A549 (cell line): ENCODE measurements around the gene ATP6V1A. TPM values are rescaled to one million over a fixed set of nuclear protein-coding genes. Genes with fewer than 3 reads are reported as not detected.

Source experiments
- ATAC-seq, 2 experiments: fragments of 200-7000 bp in 1 of 2; fragments of >200 bp in 1 of 2; cut with Nextera tagmentation in 1 of 2; cut with Tn5 transposase in 1 of 2; 3 replicates each; pipeline versions ENCODE4 v1.8.0 to v1.9.1; 2018 to 2020; ENCODE audit warnings: mild to moderate bottlenecking in 1 of 2, moderate library complexity in 1 of 2
- CTCF ChIA-PET: fragments of 300-600 bp; sonication (Branson Sonifier 250); formaldehyde crosslinking; extraction: SDS; loops from one replicate; lab custom pipeline; 2021; ENCODE audit warnings: antibody characterized with exemption, inconsistent platforms; lab: Yijun Ruan, JAX
- POLR2A ChIA-PET: fragments of 350-600 bp; formaldehyde crosslinking; extraction: SDS; loops from one replicate; lab custom pipeline; 2021; ENCODE audit warnings: antibody characterized with exemption, inconsistent platforms; lab: Yijun Ruan, JAX
- DNase-seq, 2 experiments: peaks; one replicate each; pipeline versions ENCODE4 v3.0.0 to v3.0.0-alpha.2; 2011 to 2016; ENCODE audit warnings: low read depth in 1 of 2, low spot score in 1 of 2
- FAIRE-seq: peaks from 2 replicates; lab custom pipeline; 2011; peaks lifted over from hg19 to GRCh38; lab: Jason Lieb, UNC
- H3K27ac ChIP-seq, 2 experiments: fragments of >200 bp; sonication (Bioruptor Twin); formaldehyde crosslinking; 3 replicates each; pipeline ENCODE4 v1.5.1; 2016 to 2017
- H3K4me1 ChIP-seq: fragments of >200 bp; sonication (Bioruptor Twin); formaldehyde crosslinking; 3 replicates; pipeline ENCODE4 v1.6.1; 2016
- H3K4me2 ChIP-seq: fragments of >200 bp; sonication (Bioruptor Twin); formaldehyde crosslinking; 3 replicates; pipeline ENCODE4 v1.6.1; 2016
- H3K4me3 ChIP-seq: fragments of >200 bp; sonication (Bioruptor Twin); formaldehyde crosslinking; 3 replicates; pipeline ENCODE4 v1.5.1; 2016
- H3K9me3 ChIP-seq: fragments of >200 bp; sonication (Bioruptor Twin); formaldehyde crosslinking; 3 replicates; pipeline ENCODE4 v1.6.1; 2016
- BHLHE40 ChIP-seq: IDR thresholded peaks from 2 replicates; pipeline ENCODE4 v1.6.1; 2012; ENCODE audit warnings: low read depth, low read length, inconsistent platforms
- CBX8 ChIP-seq: fragments of 200-600 bp; sonication (generic); IDR thresholded peaks from 2 replicates; pipeline ENCODE4 v1.6.1; 2016
- CEBPB ChIP-seq, 2 experiments: fragments of >200 bp in 1 of 2; sonication (Bioruptor Twin) in 1 of 2; formaldehyde crosslinking in 1 of 2; IDR thresholded peaks; 2 replicates each; pipeline ENCODE4 v1.6.1; 2012 to 2016
- CHD2 ChIP-seq: fragments of 150-350 bp; IDR thresholded peaks from 2 replicates; pipeline ENCODE4 v1.6.1; 2014; ENCODE audit warnings: low read length; ENCODE audit not compliant: partially characterized antibody
- EHMT2 ChIP-seq: fragments of 200-600 bp; sonication (generic); IDR thresholded peaks from 2 replicates; pipeline ENCODE4 v1.6.1; 2016; ENCODE audit warnings: antibody characterized with exemption, low read depth, mild to moderate bottlenecking, moderate library complexity
- EP300 ChIP-seq, 2 experiments: fragments of >200 bp; sonication (Bioruptor Twin); formaldehyde crosslinking; IDR thresholded peaks; 2 replicates in 1 of 2; 3 replicates in 1 of 2; pipeline ENCODE4 v1.6.1; 2016 to 2017
- ESRRA ChIP-seq: fragments of 150-350 bp; IDR thresholded peaks from 2 replicates; pipeline ENCODE4 v1.6.1; 2014; ENCODE audit warnings: mild to moderate bottlenecking, low read length, borderline replicate concordance
- FOSB ChIP-seq: fragments of 250-450 bp; sonication (Bioruptor Pico); IDR thresholded peaks from 2 replicates; pipeline ENCODE4 v1.5.0; 2020; ENCODE audit warnings: mild to moderate bottlenecking, moderate library complexity
- FOSL2 ChIP-seq, 2 experiments: fragments of 450-650 bp in 1 of 2; fragments of >200 bp in 1 of 2; sonication (Bioruptor Twin) in 1 of 2; formaldehyde crosslinking; IDR thresholded peaks; 2 replicates each; pipeline versions ENCODE4 v1.5.0 to v1.6.1; 2016 to 2020; ENCODE audit warnings: mild to moderate bottlenecking in 1 of 2, moderate library complexity in 1 of 2
- HEYL ChIP-seq: fragments of 250-450 bp; sonication (Bioruptor Pico); IDR thresholded peaks from 2 replicates; pipeline ENCODE4 v1.8.0; 2021; ENCODE audit warnings: mild to moderate bottlenecking, moderate library complexity
- HOXB13 ChIP-seq: fragments of 250-450 bp; sonication (Bioruptor Pico); IDR thresholded peaks from 2 replicates; pipeline ENCODE4 v1.5.0; 2020; ENCODE audit warnings: low read depth, mild to moderate bottlenecking, moderate library complexity
- HOXB5 ChIP-seq: fragments of 250-450 bp; sonication (Bioruptor Pico); IDR thresholded peaks from 2 replicates; pipeline ENCODE4 v1.5.0; 2020; ENCODE audit warnings: mild to moderate bottlenecking, moderate library complexity
- JUN ChIP-seq, 2 experiments: fragments of >200 bp; sonication (Bioruptor Twin); formaldehyde crosslinking; IDR thresholded peaks; 2 replicates in 1 of 2; 3 replicates in 1 of 2; pipeline ENCODE4 v1.6.1; 2016 to 2017
- JUNB ChIP-seq: fragments of >200 bp; sonication (Bioruptor Twin); formaldehyde crosslinking; IDR thresholded peaks from 2 replicates; pipeline ENCODE4 v1.6.1; 2016
- KDM1A ChIP-seq: fragments of 200-600 bp; sonication (generic); IDR thresholded peaks from 2 replicates; pipeline ENCODE4 v1.6.1; 2016; ENCODE audit warnings: low read depth, mild to moderate bottlenecking
- MAX ChIP-seq: IDR thresholded peaks from 2 replicates; pipeline ENCODE4 v1.6.1; 2012
- MAZ ChIP-seq: fragments of 150-350 bp; IDR thresholded peaks from 2 replicates; pipeline ENCODE4 v1.6.1; 2014; ENCODE audit warnings: antibody characterized with exemption, low read depth, low read length, borderline replicate concordance
- NFE2L2 ChIP-seq: fragments of 150-350 bp; conservative IDR thresholded peaks from 2 replicates; pipeline ENCODE4 v1.6.1; 2014; ENCODE audit warnings: low read length
- PBX3 ChIP-seq: IDR thresholded peaks from 2 replicates; pipeline ENCODE4 v1.6.1; 2012
- PHF8 ChIP-seq: fragments of 200-600 bp; sonication (generic); IDR thresholded peaks from 2 replicates; pipeline ENCODE4 v1.6.1; 2016; ENCODE audit warnings: low read depth, mild to moderate bottlenecking, antibody characterized with exemption, moderate library complexity, borderline replicate concordance
- RCOR1 ChIP-seq: fragments of 150-350 bp; IDR thresholded peaks from 2 replicates; pipeline ENCODE4 v1.6.1; 2014; ENCODE audit warnings: antibody characterized with exemption, low read length, low read depth
- REST ChIP-seq: fragments of 200-600 bp; sonication (generic); IDR thresholded peaks from 2 replicates; pipeline ENCODE4 v1.6.1; 2016; ENCODE audit warnings: antibody characterized with exemption, mild to moderate bottlenecking, moderate library complexity
- RFX5 ChIP-seq: fragments of 450-650 bp; IDR thresholded peaks from 2 replicates; pipeline ENCODE4 v1.7.1; 2014; ENCODE audit warnings: antibody characterized with exemption, mild to moderate bottlenecking, moderate library complexity
- RNF2 ChIP-seq: fragments of 200-600 bp; sonication (generic); IDR thresholded peaks from 2 replicates; pipeline ENCODE4 v1.6.1; 2016; ENCODE audit warnings: low read depth, mild to moderate bottlenecking, antibody characterized with exemption, moderate library complexity, borderline replicate concordance
- SMC3 ChIP-seq: fragments of >200 bp; sonication (Bioruptor Twin); formaldehyde crosslinking; IDR thresholded peaks from 3 replicates; pipeline ENCODE4 v1.6.1; 2018; ENCODE audit warnings: inconsistent platforms
- TFCP2L1 ChIP-seq: fragments of 250-450 bp; sonication (Bioruptor Pico); IDR thresholded peaks from 2 replicates; pipeline ENCODE4 v1.5.0; 2021; ENCODE audit warnings: mild to moderate bottlenecking
- TP53 ChIP-seq: fragments of 250-450 bp; sonication (Bioruptor Pico); IDR thresholded peaks from 2 replicates; pipeline ENCODE4 v1.5.0; 2021; ENCODE audit warnings: mild to moderate bottlenecking, moderate library complexity
- USF2 ChIP-seq: fragments of 450-650 bp; IDR thresholded peaks from 2 replicates; pipeline ENCODE4 v1.6.1; 2014; ENCODE audit warnings: antibody characterized with exemption
- ZNF302 ChIP-seq: fragments of 250-450 bp; sonication (Bioruptor Pico); IDR thresholded peaks from 2 replicates; pipeline ENCODE4 v1.9.0; 2021; ENCODE audit warnings: inconsistent platforms, mild to moderate bottlenecking, moderate library complexity
- WGBS: methylation state at CpG from one replicate; pipeline ENCODE4 v1.1.6; 2017; ENCODE audit errors: missing lambda C conversion rate; 5-methylcytosine and 5-hydroxymethylcytosine counted together
- polyA plus RNA-seq, 4 experiments: library from polyadenylated mRNA; depleted of rRNA in 3 of 4; stranded (reverse); fragments of >200 nt; fragmentation: RNase III in 1 of 4; extraction: RNeasy Plus Mini Kit Qiagen cat#74134 plus additional on column Dnase treatment in 1 of 4; gene quantifications; 2 replicates in 3 of 4; 3 replicates in 1 of 4; pipeline ENCODE4 v1.2.3, GENCODE V29; 2011 to 2017

Gene ATP6V1A
- polyA plus RNA-seq, 2 of the 4 experiments (the other 2 are of a cell fraction): 23.4 to 39.8 TPM

- H3K27ac ChIP-seq: no peak overlapping the region
- H3K4me3 ChIP-seq: no peak overlapping the region
- H3K4me2 ChIP-seq: no peak overlapping the region
- DNase-seq (no peak), ATAC-seq (no peak), FAIRE-seq (no peak)
- 83% methylated on average over 4 of the region's 4 CpGs for WGBS
- TF ChIP-seq MAX (no peak), EP300 (IDR thresholded peaks at IDR 0.05) (no peak), HEYL (CRISPR knock-in tag) (no peak), JUN (IDR thresholded peaks at IDR 0.05) (no peak), FOSB (CRISPR knock-in tag) (no peak), FOSL2 (IDR thresholded peaks at IDR 0.05) (no peak), FOSL2 (CRISPR knock-in tag; IDR thresholded peaks at IDR 0.05) (no peak)
- H3K9me3 ChIP-seq: no peaks in the 10 kb centered on the region
- ChIA-PET CTCF (interaction anchor here (1.0 kb wide), 1 partner anchor 16 kb away, joined by 3 read pairs; no protein-coding TSS in a partner anchor), POLR2A (no interaction called here)
- H3K4me1 ChIP-seq: peaks cover 9% of the 10 kb centered on the region; the same call in 2 of the 3 replicates
Measured at GRCh38 chr3:113783980-113784379, 37.1 kb downstream of the ATP6V1A start.

GRCh38 chr3:113791381-113791780, 44.5 kb downstream of the ATP6V1A start:
- ATAC-seq (no peak), FAIRE-seq (no peak), DNase-seq (no peak)
- TF ChIP-seq JUN (IDR thresholded peaks at IDR 0.05) (no peak), HOXB5 (CRISPR knock-in tag) (no peak), TP53 (no peak), CEBPB (IDR thresholded peaks at IDR 0.05) (no peak), MAZ (no peak), FOSL2 (IDR thresholded peaks at IDR 0.05) (no peak), FOSL2 (CRISPR knock-in tag; IDR thresholded peaks at IDR 0.05) (no peak), NFE2L2 (no peak), TFCP2L1 (no peak), EHMT2 (no peak), EP300 (IDR thresholded peaks at IDR 0.05) (no peak), CBX8 (no peak), RFX5 (no peak), FOSB (CRISPR knock-in tag) (no peak), ESRRA (no peak), PBX3 (no peak)
- Histone ChIP-seq H3K4me3 (no peak overlapping the region), H3K4me1 (no peaks in the 10 kb centered on the region), H3K27ac (no peak overlapping the region), H3K9me3 (no peaks in the 10 kb centered on the region), H3K4me2 (no peak overlapping the region)
- ChIA-PET CTCF (interaction anchor here (0.9 to 2.4 kb wide), 3 partner anchors 11 to 55 kb away, joined by 3 to 7 read pairs (median 3); no protein-coding TSS in a partner anchor), POLR2A (interaction anchor here (0.7 kb wide), 1 partner anchor 1694 kb away, joined by 4 read pairs; no protein-coding TSS in a partner anchor)

GRCh38 chr3:113794526-113794925, 47.7 kb downstream of the ATP6V1A start:
- Histone ChIP-seq H3K9me3 (no peaks in the 10 kb centered on the region), H3K4me1 (no peaks in the 10 kb centered on the region), H3K27ac (no peak overlapping the region), H3K4me3 (no peak overlapping the region), H3K4me2 (no peak overlapping the region)
- no peak for FAIRE-seq
- ChIA-PET POLR2A (no interaction called here), CTCF (interaction anchor here (0.9 to 1.9 kb wide), 2 partner anchors 23 to 58 kb away, joined by 3 to 6 read pairs; no protein-coding TSS in a partner anchor)
- 94% methylated on average over 4 of the region's 4 CpGs for WGBS
- no peak for DNase-seq
- ATAC-seq: no peak
- no peak for TF ChIP-seq EP300 (IDR thresholded peaks at IDR 0.05)
- no peak for TF ChIP-seq USF2
- TF ChIP-seq HOXB13 (CRISPR knock-in tag): no peak
- no peak for TF ChIP-seq REST
- no peak for TF ChIP-seq PHF8
- TF ChIP-seq RNF2: no peak
- TF ChIP-seq CHD2: no peak
- TF ChIP-seq ESRRA: no peak
- no peak for TF ChIP-seq RCOR1
- TF ChIP-seq BHLHE40: no peak
- no peak for TF ChIP-seq KDM1A
- no peak for TF ChIP-seq JUNB
- no peak for TF ChIP-seq SMC3
- TF ChIP-seq ZNF302 (CRISPR knock-in tag): no peak
